SK-N-SH (cell line): ENCODE data around the gene ENTPD2. TPM values are rescaled to one million over a fixed set of nuclear protein-coding genes. Genes with fewer than 3 reads are reported as not detected.
"Not testable (repeated sequence)": the region's sequence is repeated elsewhere in the genome, so short reads cannot be mapped to it uniquely, and the experiment has no call there.

Source experiments
- CTCF ChIA-PET: fragments of 300-600, 350-600 bp; formaldehyde crosslinking; extraction: SDS; loops from one replicate; lab custom pipeline; 2021; lab: Yijun Ruan, JAX
- POLR2A ChIA-PET: fragments of 350-600 bp; sonication (Branson Sonifier 250); formaldehyde crosslinking; extraction: SDS; loops from one replicate; lab custom pipeline; 2020; ENCODE audit warnings: antibody characterized with exemption, inconsistent platforms; lab: Yijun Ruan, JAX
- DNase-seq: peaks from one replicate; pipeline ENCODE4 v3.0.0; 2012
- H2AFZ ChIP-seq: fragments of 200-600 bp; sonication (generic); 2 replicates; pipeline ENCODE4 v1.8.1; 2016; ENCODE audit warnings: antibody characterized with exemption, mild to moderate bottlenecking, low read depth
- H3F3A ChIP-seq: fragments of 200-600 bp; sonication (generic); replicated peaks from 2 replicates; pipeline ENCODE3; 2016; ENCODE audit warnings: antibody characterized with exemption, mild to moderate bottlenecking; ENCODE audit not compliant: insufficient read depth
- H3K27ac ChIP-seq, 2 experiments: fragments of 200-500 bp in 1 of 2; fragments of 200-600 bp in 1 of 2; sonication (Bioruptor generic) in 1 of 2; sonication (generic), shearing (Covaris generic) in 1 of 2; 2 replicates each; pipeline versions ENCODE4 v1.5.1 to v1.6.1; 2014 to 2016; ENCODE audit warnings: low read depth in 2 of 2, inconsistent platforms in 1 of 2, low read length in 1 of 2, mild to moderate bottlenecking in 1 of 2, mixed read lengths in 1 of 2
- H3K27me3 ChIP-seq: fragments of 200-600 bp; sonication (generic), shearing (Covaris generic); 2 replicates; pipeline ENCODE4 v1.6.1; 2016; ENCODE audit warnings: mixed run types; ENCODE audit not compliant: insufficient read depth
- H3K36me3 ChIP-seq, 2 experiments: fragments of 200-500 bp in 1 of 2; fragments of 200-600 bp in 1 of 2; sonication (Bioruptor generic) in 1 of 2; sonication (generic) in 1 of 2; replicated peaks in 1 of 2; 2 replicates each; pipeline versions ENCODE3 to v1.5.1; 2014 to 2016; ENCODE audit warnings: low read length in 1 of 2, mild to moderate bottlenecking in 1 of 2; ENCODE audit not compliant: insufficient read depth in 2 of 2, control insufficient read depth in 1 of 2
- H3K4me1 ChIP-seq, 2 experiments: fragments of 200-500 bp in 1 of 2; fragments of 200-600 bp in 1 of 2; sonication (Bioruptor generic) in 1 of 2; sonication (generic), shearing (Covaris generic) in 1 of 2; 2 replicates each; pipeline versions ENCODE4 v1.5.1 to v1.6.1; 2014 to 2016; ENCODE audit warnings: low read depth in 1 of 2, low read length in 1 of 2, mixed run types in 1 of 2; ENCODE audit not compliant: insufficient read depth in 2 of 2, control insufficient read depth in 1 of 2
- H3K4me2 ChIP-seq: fragments of 200-600 bp; sonication (generic), shearing (Covaris generic); 2 replicates; pipeline ENCODE4 v1.6.1; 2017; ENCODE audit warnings: mixed run types
- H3K4me3 ChIP-seq, 2 experiments: fragments of 200-500 bp in 1 of 2; fragments of 200-600 bp in 1 of 2; sonication (Bioruptor generic) in 1 of 2; sonication (generic), shearing (Covaris generic) in 1 of 2; 2 replicates each; pipeline versions ENCODE4 v1.5.1 to v1.8.1; 2014 to 2016; ENCODE audit warnings: low read depth in 2 of 2, inconsistent platforms in 1 of 2, low read length in 1 of 2, mild to moderate bottlenecking in 1 of 2, mixed read lengths in 1 of 2, moderate library complexity in 1 of 2
- H3K79me2 ChIP-seq: fragments of 200-600 bp; sonication (generic); 2 replicates; pipeline ENCODE4 v1.8.1; 2017; ENCODE audit warnings: mild to moderate bottlenecking; ENCODE audit not compliant: insufficient read depth
- H3K9ac ChIP-seq: fragments of 200-600 bp; sonication (generic); 2 replicates; pipeline ENCODE4 v1.6.1; 2017; ENCODE audit warnings: mixed run types
- H3K9me2 ChIP-seq: fragments of 200-600 bp; sonication (generic); 2 replicates; pipeline ENCODE4 v1.6.1; 2017; ENCODE audit warnings: mixed run types
- H3K9me3 ChIP-seq: fragments of 200-600 bp; sonication (generic); 2 replicates; pipeline ENCODE4 v1.6.1; 2017; ENCODE audit warnings: mixed run types, mild to moderate bottlenecking, moderate library complexity
- H4K20me1 ChIP-seq: fragments of 200-600 bp; sonication (generic); 2 replicates; pipeline ENCODE4 v1.6.1; 2017; ENCODE audit warnings: mild to moderate bottlenecking, mixed run types; ENCODE audit not compliant: insufficient read depth
- EP300 ChIP-seq, 2 experiments: IDR thresholded peaks; 2 replicates each; pipeline versions ENCODE4 v1.4.0 to v1.6.1; 2012; ENCODE audit warnings: borderline replicate concordance in 1 of 2, low read depth in 1 of 2, low read length in 1 of 2
- EZH2phosphoT487 ChIP-seq: fragments of 200-600 bp; sonication (generic); IDR thresholded peaks from 2 replicates; pipeline ENCODE4 v1.6.1; 2017; ENCODE audit warnings: low read depth, mixed run types, mild to moderate bottlenecking, antibody characterized with exemption, moderate library complexity, borderline replicate concordance
- GABPA ChIP-seq: IDR thresholded peaks from 2 replicates; pipeline ENCODE4 v1.4.0; 2012; ENCODE audit warnings: low read depth, mild to moderate bottlenecking
- JUND ChIP-seq: IDR thresholded peaks from 2 replicates; pipeline ENCODE4 v1.4.0; 2012
- RXRA ChIP-seq: IDR thresholded peaks from 2 replicates; pipeline ENCODE4 v1.4.0; 2012; ENCODE audit warnings: low read depth, mild to moderate bottlenecking, borderline replicate concordance
- SMC3 ChIP-seq: IDR thresholded peaks from 2 replicates; pipeline ENCODE4 v1.6.1; 2012; ENCODE audit warnings: low read depth, low read length, improper control_type of control experiment
- TAF1 ChIP-seq: IDR thresholded peaks from 2 replicates; pipeline ENCODE4 v1.6.1; 2012; ENCODE audit warnings: low read depth, mild to moderate bottlenecking, low read length, moderate library complexity, borderline replicate concordance
- TEAD4 ChIP-seq: IDR thresholded peaks from 2 replicates; pipeline ENCODE4 v1.4.0; 2012; ENCODE audit warnings: mild to moderate bottlenecking, borderline replicate concordance; ENCODE audit not compliant: insufficient read depth
- YY1 ChIP-seq: IDR thresholded peaks from 2 replicates; pipeline ENCODE4 v1.4.0; 2012; ENCODE audit warnings: low read depth, mild to moderate bottlenecking
- WGBS: methylation state at CpG from one replicate; pipeline ENCODE4 v1.1.6; 2017; ENCODE audit warnings: low lambda C conversion rate; 5-methylcytosine and 5-hydroxymethylcytosine counted together
- polyA plus RNA-seq, 3 experiments: library from polyadenylated mRNA; depleted of rRNA; stranded (reverse); fragments of >200 nt; gene quantifications; 2 replicates each; pipeline ENCODE4 v1.2.3, GENCODE V29; 2012
- TF ChIP-seq, protein P1 (sequence below): IDR thresholded peaks from 2 replicates; pipeline ENCODE4 v1.4.0; 2012; ENCODE audit warnings: low read depth, borderline replicate concordance
- TF ChIP-seq, protein P2 (sequence below): fragments of 200-600 bp; sonication (generic); IDR thresholded peaks from 2 replicates; pipeline ENCODE4 v1.6.1; 2017; ENCODE audit warnings: antibody characterized with exemption, mild to moderate bottlenecking, moderate library complexity
- TF ChIP-seq, protein P3 (sequence below): fragments of 150-350 bp; IDR thresholded peaks from 2 replicates; pipeline ENCODE4 v1.6.1; 2017; ENCODE audit warnings: antibody characterized with exemption, low read length, low read depth, borderline replicate concordance
- TF ChIP-seq, protein P4 (sequence below): IDR thresholded peaks from 2 replicates; pipeline ENCODE4 v1.4.0; 2012; ENCODE audit warnings: low read depth, borderline replicate concordance

Gene ENTPD2
- polyA plus RNA-seq, 1 of the 3 experiments (the other 2 are of a cell fraction): not detected

DNA sequence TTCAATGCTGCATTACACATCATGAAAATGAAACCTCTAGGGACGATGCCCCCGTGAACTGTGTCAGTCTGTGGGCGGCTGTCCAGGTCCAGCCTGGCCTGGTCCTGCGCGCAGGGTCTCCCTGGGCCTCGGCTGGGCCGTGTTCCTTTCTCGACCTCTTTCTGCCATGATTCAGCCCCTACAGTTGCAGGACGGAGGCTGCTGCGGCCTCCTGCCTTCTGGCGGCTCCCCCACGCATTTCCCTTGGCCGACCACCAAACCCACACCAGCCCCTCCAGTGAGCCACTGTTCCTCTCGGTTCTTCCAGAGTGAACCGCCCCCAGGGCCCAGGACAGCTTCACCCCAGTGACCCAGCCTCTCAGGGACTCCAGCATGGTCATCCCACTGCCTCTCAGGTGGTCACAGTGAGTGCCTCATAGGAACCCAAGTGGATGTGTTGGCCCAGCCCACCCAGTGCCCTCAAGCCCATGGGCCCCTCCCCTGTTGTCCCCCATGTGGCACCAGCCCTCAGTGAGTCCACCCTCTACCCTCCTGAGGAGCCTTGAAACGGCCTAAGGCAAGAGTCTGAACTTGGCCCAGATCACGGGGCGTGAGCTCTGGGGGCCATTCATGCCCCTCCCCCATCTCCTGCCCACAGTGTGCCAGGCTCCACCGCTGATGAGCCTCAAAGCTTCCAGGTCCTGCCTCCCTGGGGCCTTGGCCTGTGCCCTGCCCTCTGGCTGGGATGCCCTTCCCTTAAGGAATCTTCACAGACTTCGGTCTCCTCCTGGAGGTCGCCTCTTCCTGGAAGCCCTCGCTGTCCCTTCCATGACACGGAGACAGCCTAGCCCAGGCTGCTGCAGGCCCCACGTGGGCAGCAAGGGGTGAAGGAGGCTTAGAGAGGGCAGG, 47.5 kb downstream of the ENTPD2 start (continued):
- TF ChIP-seq, protein P1, sequence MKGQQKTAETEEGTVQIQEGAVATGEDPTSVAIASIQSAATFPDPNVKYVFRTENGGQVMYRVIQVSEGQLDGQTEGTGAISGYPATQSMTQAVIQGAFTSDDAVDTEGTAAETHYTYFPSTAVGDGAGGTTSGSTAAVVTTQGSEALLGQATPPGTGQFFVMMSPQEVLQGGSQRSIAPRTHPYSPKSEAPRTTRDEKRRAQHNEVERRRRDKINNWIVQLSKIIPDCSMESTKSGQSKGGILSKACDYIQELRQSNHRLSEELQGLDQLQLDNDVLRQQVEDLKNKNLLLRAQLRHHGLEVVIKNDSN: no peak

DNA sequence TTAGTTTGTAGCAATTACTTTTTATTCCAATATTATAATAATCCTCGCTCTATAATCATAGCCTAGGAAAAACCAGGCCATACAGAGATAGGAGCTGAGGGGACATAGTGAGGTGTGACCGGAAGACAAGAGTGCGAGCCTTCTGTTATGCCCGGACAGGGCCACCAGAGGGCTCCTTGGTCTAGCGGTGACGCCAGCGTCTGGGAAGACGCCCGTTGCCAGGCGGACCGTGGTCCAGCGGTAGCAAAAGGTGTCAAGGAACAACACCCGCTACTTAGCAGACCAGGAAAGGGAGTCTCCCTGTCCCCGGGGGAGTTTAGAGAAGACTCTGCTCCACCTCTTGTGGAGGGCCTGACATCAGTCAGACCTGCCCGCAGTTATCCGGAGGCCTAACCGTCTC, 49.6 kb downstream of the ENTPD2 start:
- H3K9me3 ChIP-seq, H4K20me1 ChIP-seq, H3K4me1 ChIP-seq, H2AFZ ChIP-seq, DNase-seq, POLR2A ChIA-PET, H3F3A ChIP-seq, H3K9ac ChIP-seq, H3K27me3 ChIP-seq, H3K27ac ChIP-seq, H3K4me2 ChIP-seq, H3K4me3 ChIP-seq, H3K79me2 ChIP-seq, H3K36me3 ChIP-seq, H3K9me2 ChIP-seq: not testable (repeated sequence)
- CTCF ChIA-PET: interaction anchor here (1.7 to 1.9 kb wide), 2 partner anchors 22 to 31 kb away, joined by 5 to 6 read pairs; no protein-coding TSS in a partner anchor
- WGBS: 45% methylated on average over 13 of the region's 17 CpGs
- peak; percentile 18; the same call in 1 of the 2 replicates for TF ChIP-seq SMC3
- TF ChIP-seq, protein P2, sequence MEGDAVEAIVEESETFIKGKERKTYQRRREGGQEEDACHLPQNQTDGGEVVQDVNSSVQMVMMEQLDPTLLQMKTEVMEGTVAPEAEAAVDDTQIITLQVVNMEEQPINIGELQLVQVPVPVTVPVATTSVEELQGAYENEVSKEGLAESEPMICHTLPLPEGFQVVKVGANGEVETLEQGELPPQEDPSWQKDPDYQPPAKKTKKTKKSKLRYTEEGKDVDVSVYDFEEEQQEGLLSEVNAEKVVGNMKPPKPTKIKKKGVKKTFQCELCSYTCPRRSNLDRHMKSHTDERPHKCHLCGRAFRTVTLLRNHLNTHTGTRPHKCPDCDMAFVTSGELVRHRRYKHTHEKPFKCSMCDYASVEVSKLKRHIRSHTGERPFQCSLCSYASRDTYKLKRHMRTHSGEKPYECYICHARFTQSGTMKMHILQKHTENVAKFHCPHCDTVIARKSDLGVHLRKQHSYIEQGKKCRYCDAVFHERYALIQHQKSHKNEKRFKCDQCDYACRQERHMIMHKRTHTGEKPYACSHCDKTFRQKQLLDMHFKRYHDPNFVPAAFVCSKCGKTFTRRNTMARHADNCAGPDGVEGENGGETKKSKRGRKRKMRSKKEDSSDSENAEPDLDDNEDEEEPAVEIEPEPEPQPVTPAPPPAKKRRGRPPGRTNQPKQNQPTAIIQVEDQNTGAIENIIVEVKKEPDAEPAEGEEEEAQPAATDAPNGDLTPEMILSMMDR: peak; percentile 52

DNA sequence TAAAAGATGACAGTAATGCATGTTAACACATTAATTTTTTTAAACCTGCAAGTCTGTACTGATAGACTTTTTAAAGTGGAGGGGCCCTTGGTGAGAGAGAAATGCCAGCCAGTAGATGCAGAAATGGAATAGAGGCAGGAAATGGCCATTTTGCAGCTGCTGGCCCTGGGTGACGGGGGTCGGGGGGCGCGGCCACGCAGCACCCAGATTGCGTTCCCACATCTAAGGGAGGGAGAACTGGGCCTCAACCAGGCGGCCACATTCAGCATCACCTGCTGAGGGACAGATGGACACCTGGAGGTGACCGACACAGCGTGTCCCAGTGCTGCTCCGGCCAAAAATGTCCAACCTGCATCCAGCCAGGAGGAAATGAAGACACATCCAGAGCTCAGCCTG, 51.2 kb downstream of the ENTPD2 start:
- Histone ChIP-seq H4K20me1 (no peaks in the 10 kb centered on the region), H3K4me3 (no peak overlapping the region), H3K36me3 (no peaks in the 10 kb centered on the region), H3K9me3 (no peaks in the 10 kb centered on the region), H3K27me3 (no peaks in the 10 kb centered on the region), H3K79me2 (no peaks in the 10 kb centered on the region), H3K9ac (no peak overlapping the region), H3K4me1 (no peaks in the 10 kb centered on the region), H2AFZ (no peak overlapping the region), H3K4me2 (no peak overlapping the region), H3K9me2 (no peaks in the 10 kb centered on the region), H3F3A (no peaks in the 10 kb centered on the region), H3K27ac (no peak overlapping the region)
- 60% methylated on average over 1 of the region's 10 CpGs for WGBS
- ChIA-PET CTCF (interaction anchor here (1.0 to 2.2 kb wide), 7 partner anchors 10 to 224 kb away, joined by 3 to 10 read pairs (median 4); partner anchors contain the start of genes ABCA2, PAXX and RNF224), POLR2A (no interaction called here)
- no peak for DNase-seq
- TF ChIP-seq GABPA (no peak), RXRA (no peak), JUND (no peak), TAF1 (no peak), EP300 (IDR thresholded peaks at IDR 0.05; ENCODE audit: borderline replicate concordance in 1 of 2, low read depth in 1 of 2, low read length in 1 of 2) (no peak), YY1 (no peak), TEAD4 (no peak), EZH2phosphoT487 (no peak)
- TF ChIP-seq, protein P3, sequence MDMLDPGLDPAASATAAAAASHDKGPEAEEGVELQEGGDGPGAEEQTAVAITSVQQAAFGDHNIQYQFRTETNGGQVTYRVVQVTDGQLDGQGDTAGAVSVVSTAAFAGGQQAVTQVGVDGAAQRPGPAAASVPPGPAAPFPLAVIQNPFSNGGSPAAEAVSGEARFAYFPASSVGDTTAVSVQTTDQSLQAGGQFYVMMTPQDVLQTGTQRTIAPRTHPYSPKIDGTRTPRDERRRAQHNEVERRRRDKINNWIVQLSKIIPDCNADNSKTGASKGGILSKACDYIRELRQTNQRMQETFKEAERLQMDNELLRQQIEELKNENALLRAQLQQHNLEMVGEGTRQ: no peak
- TF ChIP-seq, protein P4, sequence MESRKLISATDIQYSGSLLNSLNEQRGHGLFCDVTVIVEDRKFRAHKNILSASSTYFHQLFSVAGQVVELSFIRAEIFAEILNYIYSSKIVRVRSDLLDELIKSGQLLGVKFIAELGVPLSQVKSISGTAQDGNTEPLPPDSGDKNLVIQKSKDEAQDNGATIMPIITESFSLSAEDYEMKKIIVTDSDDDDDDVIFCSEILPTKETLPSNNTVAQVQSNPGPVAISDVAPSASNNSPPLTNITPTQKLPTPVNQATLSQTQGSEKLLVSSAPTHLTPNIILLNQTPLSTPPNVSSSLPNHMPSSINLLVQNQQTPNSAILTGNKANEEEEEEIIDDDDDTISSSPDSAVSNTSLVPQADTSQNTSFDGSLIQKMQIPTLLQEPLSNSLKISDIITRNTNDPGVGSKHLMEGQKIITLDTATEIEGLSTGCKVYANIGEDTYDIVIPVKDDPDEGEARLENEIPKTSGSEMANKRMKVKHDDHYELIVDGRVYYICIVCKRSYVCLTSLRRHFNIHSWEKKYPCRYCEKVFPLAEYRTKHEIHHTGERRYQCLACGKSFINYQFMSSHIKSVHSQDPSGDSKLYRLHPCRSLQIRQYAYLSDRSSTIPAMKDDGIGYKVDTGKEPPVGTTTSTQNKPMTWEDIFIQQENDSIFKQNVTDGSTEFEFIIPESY: no peak
